ENCODE measurements around the gene MT1H. TPM values are rescaled to one million over a fixed set of nuclear protein-coding genes. Genes with fewer than 3 reads are reported as not detected.
A peak's percentile ranks its signal among the peaks of the same experiment; 100 is the strongest.

MT1H gene
- total RNA-seq, 4 donors from 2014 or later, result 1.9 to 23.9 (median 11.9) TPM

- no peak for DNase-seq (ENCODE audit: low spot score in 2 of 2)
- H3K27me3 ChIP-seq, result peaks cover 17% of the 10 kb centered on the region
- H3K4me1 ChIP-seq, result peaks cover 37% of the 10 kb centered on the region
- H3K9me3 ChIP-seq, result no peaks in the 10 kb centered on the region
- H3K4me3 ChIP-seq, result peak overlapping the region; percentile 48
- TF ChIP-seq POLR2AphosphoS5 (IDR thresholded peaks at IDR 0.05), result no peak
- TF ChIP-seq EP300 (IDR thresholded peaks at IDR 0.05), result no peak
- no peak for TF ChIP-seq POLR2A (IDR thresholded peaks at IDR 0.05)
- TF ChIP-seq CTCF (IDR thresholded peaks at IDR 0.05), result no peak
- H3K27ac ChIP-seq, result peak overlapping the region; percentile 82
- H3K36me3 ChIP-seq, result no peaks in the 10 kb centered on the region
- 61% methylated on average over 13 of the region's 14 CpGs for WGBS
These were observed 37.8 kb upstream of the MT1H start for GRCh38 chr16:56631832-56632155.

GRCh38 chr16:56632156-56632847 lies 37.3 kb upstream of the MT1H start, which contains the start of gene MT1M:
Gene MT1M (plus strand): TSS chr16:56632659. CDS start chr16:56632732, 73 bp downstream.
- Histone ChIP-seq H3K27me3 (peaks cover 17% of the 10 kb centered on the region), H3K4me3 (peak within 1 kb of the TSS; percentile 48), H3K9me3 (no peaks in the 10 kb centered on the region), H3K4me1 (peaks cover 34% of the 10 kb centered on the region), H3K27ac (peak within 1 kb of the TSS; percentile 82), H3K36me3 (no peaks in the 10 kb centered on the region)
- 15% methylated on average over 27 of the region's 61 CpGs for WGBS
- TF ChIP-seq POLR2AphosphoS5 (IDR thresholded peaks at IDR 0.05) (peak; percentile 43 to 92 (median 77)), POLR2A (IDR thresholded peaks at IDR 0.05) (peak; percentile 43 to 86), CTCF (IDR thresholded peaks at IDR 0.05) (no peak), EP300 (IDR thresholded peaks at IDR 0.05) (no peak)
- DNase-seq (ENCODE audit: low spot score in 2 of 2), result peak in 1 of 2 donors; percentile 86

- no peaks in the 10 kb centered on the region for H3K36me3 ChIP-seq
- no peaks in the 10 kb centered on the region for H3K9me3 ChIP-seq
- H3K4me3 ChIP-seq, result peak overlapping the region; percentile 48
- TF ChIP-seq CTCF (IDR thresholded peaks at IDR 0.05) (no peak), POLR2AphosphoS5 (IDR thresholded peaks at IDR 0.05) (no peak), EP300 (IDR thresholded peaks at IDR 0.05) (no peak), POLR2A (IDR thresholded peaks at IDR 0.05) (no peak)
- DNase-seq (ENCODE audit: low spot score in 2 of 2), result no peak
- peak overlapping the region; percentile 82 for H3K27ac ChIP-seq
- peaks cover 22% of the 10 kb centered on the region for H3K27me3 ChIP-seq
- H3K4me1 ChIP-seq, result peaks cover 32% of the 10 kb centered on the region
- 23% methylated on average over 5 of the region's 6 CpGs for WGBS
These were observed 36.7 kb upstream of the MT1H start for GRCh38 chr16:56632848-56633365.

GRCh38 chr16:56633535-56633934 lies 36.1 kb upstream of the MT1H start:
- TF ChIP-seq POLR2AphosphoS5 (IDR thresholded peaks at IDR 0.05), result no peak
- no peak for TF ChIP-seq EP300 (IDR thresholded peaks at IDR 0.05)
- WGBS, result 35% methylated on average over 7 of the region's 7 CpGs
- H3K9me3 ChIP-seq, result no peaks in the 10 kb centered on the region
- peaks cover 38% of the 10 kb centered on the region for H3K4me1 ChIP-seq
- H3K27me3 ChIP-seq, result peaks cover 29% of the 10 kb centered on the region
- H3K27ac ChIP-seq, result peak overlapping the region; percentile 10
- H3K4me3 ChIP-seq, result peak overlapping the region; percentile 48
- no peaks in the 10 kb centered on the region for H3K36me3 ChIP-seq
- no peak for DNase-seq (ENCODE audit: low spot score in 2 of 2)

GRCh38 chr16:56634715-56635440 lies 34.7 kb upstream of the MT1H start:
- Histone ChIP-seq H3K4me1 (peaks cover 44% of the 10 kb centered on the region), H3K36me3 (no peaks in the 10 kb centered on the region), H3K4me3 (peak overlapping the region; percentile 36), H3K9me3 (no peaks in the 10 kb centered on the region), H3K27ac (no peak overlapping the region), H3K27me3 (peaks cover 42% of the 10 kb centered on the region)
- no peak for DNase-seq (ENCODE audit: low spot score in 2 of 2)
- WGBS, result 72% methylated on average over 46 of the region's 47 CpGs
- TF ChIP-seq POLR2A (IDR thresholded peaks at IDR 0.05), result no peak
- TF ChIP-seq CTCF (IDR thresholded peaks at IDR 0.05), result no peak
- TF ChIP-seq EP300 (IDR thresholded peaks at IDR 0.05), result no peak
- TF ChIP-seq POLR2AphosphoS5 (IDR thresholded peaks at IDR 0.05), result no peak

Data from suprapubic skin (tissue), 4 donors.